Loucy (cell line): ENCODE results near the gene ARHGEF17.

Experiments
- H2AFZ ChIP-seq: fragments of 200-600 bp; sonication (generic); 2 replicates; pipeline ENCODE4 v1.6.0; 2016; ENCODE audit warnings: antibody characterized with exemption, mild to moderate bottlenecking, low read length, moderate library complexity
- H3F3A ChIP-seq: fragments of 200-600 bp; 2 replicates; pipeline ENCODE4 v1.6.0; 2016; ENCODE audit warnings: antibody characterized with exemption, low read depth, mild to moderate bottlenecking
- H3K27me3 ChIP-seq: fragments of 200-600 bp; sonication (generic); 2 replicates; pipeline ENCODE4 v1.6.1; 2014; ENCODE audit warnings: low read length, mild to moderate bottlenecking; ENCODE audit not compliant: insufficient read depth, poor library complexity, severe bottlenecking
- H3K36me3 ChIP-seq: fragments of 200-600 bp; sonication (generic); 2 replicates; pipeline ENCODE4 v1.6.1; 2016; ENCODE audit warnings: low read length; ENCODE audit not compliant: insufficient read depth
- H3K4me1 ChIP-seq: fragments of 200-600 bp; sonication (generic); 2 replicates; pipeline ENCODE4 v1.5.1; 2014; ENCODE audit warnings: low read length, mild to moderate bottlenecking; ENCODE audit not compliant: insufficient read depth, poor library complexity, severe bottlenecking
- H3K4me2 ChIP-seq: fragments of 200-600 bp; sonication (generic); 2 replicates; pipeline ENCODE4 v1.6.0; 2014; ENCODE audit warnings: antibody characterized with exemption, low read length, low read depth, mild to moderate bottlenecking; ENCODE audit not compliant: poor library complexity, severe bottlenecking
- H3K4me3 ChIP-seq: fragments of 200-600 bp; sonication (generic); 2 replicates; pipeline ENCODE4 v1.5.1; 2014; ENCODE audit warnings: low read length, mild to moderate bottlenecking, mixed read lengths; ENCODE audit not compliant: poor library complexity, severe bottlenecking
- H3K79me2 ChIP-seq: fragments of 200-600 bp; sonication (generic); 2 replicates; pipeline ENCODE4 v1.6.1; 2014; ENCODE audit warnings: low read length; ENCODE audit not compliant: insufficient read depth
- H3K9ac ChIP-seq: fragments of 200-600 bp; sonication (generic); 2 replicates; pipeline ENCODE4 v1.6.0; 2014; ENCODE audit warnings: mild to moderate bottlenecking, low read depth, low read length, moderate library complexity; ENCODE audit not compliant: poor library complexity, severe bottlenecking
- H3K9me2 ChIP-seq: fragments of 200-600 bp; sonication (generic); replicated peaks from 2 replicates; pipeline ENCODE4 v1.6.1; 2016; ENCODE audit warnings: low read depth, low read length, mixed read lengths
- H3K9me3 ChIP-seq: fragments of 200-600 bp; sonication (generic); 2 replicates; pipeline ENCODE4 v1.6.1; 2014; ENCODE audit warnings: mild to moderate bottlenecking, antibody characterized with exemption, low read length, low read depth; ENCODE audit not compliant: insufficient read depth
- H4K20me1 ChIP-seq: fragments of 200-600 bp; sonication (generic); 2 replicates; pipeline ENCODE4 v1.6.0; 2014; ENCODE audit warnings: antibody characterized with exemption, low read length, mild to moderate bottlenecking; ENCODE audit not compliant: insufficient read depth, poor library complexity, severe bottlenecking
- CTCF ChIP-seq: fragments of 200-600 bp; sonication (generic); conservative IDR thresholded peaks from 2 replicates; pipeline ENCODE4 v1.5.1; 2014; ENCODE audit warnings: mild to moderate bottlenecking, antibody characterized with exemption, low read length
- EZH2phosphoT487 ChIP-seq: fragments of 200-600 bp; IDR thresholded peaks from 2 replicates; pipeline ENCODE4 v1.6.1; 2018; ENCODE audit warnings: antibody characterized with exemption, mild to moderate bottlenecking, moderate library complexity, borderline replicate concordance

Gene ARHGEF17

GRCh38 chr11:73414977-73415651 is 107.0 kb downstream of the ARHGEF17 start:
- no peak overlapping the region for H3K4me3 ChIP-seq
- no peaks in the 10 kb centered on the region for H3K9me2 ChIP-seq
- H3K36me3 ChIP-seq, result peaks cover 59% of the 10 kb centered on the region; the same call in 1 of the 2 replicates
- H3K9me3 ChIP-seq, result no peaks in the 10 kb centered on the region
- no peak overlapping the region for H2AFZ ChIP-seq
- H3K4me1 ChIP-seq, result peaks cover 10% of the 10 kb centered on the region
- H3K79me2 ChIP-seq, result no peaks in the 10 kb centered on the region
- H4K20me1 ChIP-seq, result no peaks in the 10 kb centered on the region
- peak overlapping the region; percentile 2 for H3K4me2 ChIP-seq
- H3K27me3 ChIP-seq, result no peaks in the 10 kb centered on the region
- no peak overlapping the region for H3K9ac ChIP-seq
- no peak for TF ChIP-seq CTCF
- TF ChIP-seq EZH2phosphoT487, result no peak
- H3F3A ChIP-seq, result no peaks in the 10 kb centered on the region

GRCh38 chr11:73415854-73416615 is 108.0 kb downstream of the ARHGEF17 start:
- Histone ChIP-seq H3K9ac (no peak overlapping the region), H3K79me2 (no peaks in the 10 kb centered on the region), H3K27me3 (no peaks in the 10 kb centered on the region), H3K4me3 (no peak overlapping the region), H4K20me1 (no peaks in the 10 kb centered on the region), H2AFZ (no peak overlapping the region), H3F3A (no peaks in the 10 kb centered on the region), H3K9me3 (no peaks in the 10 kb centered on the region), H3K36me3 (peaks cover 51% of the 10 kb centered on the region; the same call in 1 of the 2 replicates), H3K4me2 (no peak overlapping the region), H3K9me2 (no peaks in the 10 kb centered on the region), H3K4me1 (peaks cover 10% of the 10 kb centered on the region)
- no peak for TF ChIP-seq CTCF
- TF ChIP-seq EZH2phosphoT487, result no peak

GRCh38 chr11:73416786-73417185 is 108.7 kb downstream of the ARHGEF17 start:
- Histone ChIP-seq H3K79me2 (no peaks in the 10 kb centered on the region), H3K36me3 (peaks cover 44% of the 10 kb centered on the region; the same call in 1 of the 2 replicates), H2AFZ (no peak overlapping the region), H3K9ac (no peak overlapping the region), H3F3A (no peaks in the 10 kb centered on the region), H3K27me3 (no peaks in the 10 kb centered on the region), H3K4me1 (peaks cover 10% of the 10 kb centered on the region), H3K4me3 (no peak overlapping the region), H3K9me2 (no peaks in the 10 kb centered on the region), H3K9me3 (no peaks in the 10 kb centered on the region), H3K4me2 (no peak overlapping the region), H4K20me1 (no peaks in the 10 kb centered on the region)
- TF ChIP-seq EZH2phosphoT487 (no peak), CTCF (no peak)
